WERI-Rb-1 (cell line): Measurements from ENCODE around the gene ZNF148.
A peak's percentile ranks its signal among the peaks of the same experiment; 100 is the strongest.

Experiments used
- DNase-seq: peaks from one replicate; pipeline ENCODE4 v3.0.0-alpha.2; 2020
- H3K27ac ChIP-seq: fragments of 250-450 bp; sonication (Bioruptor Pico); 2 replicates; pipeline ENCODE4 v1.5.1; 2020; ENCODE audit warnings: mild to moderate bottlenecking, moderate library complexity
- H3K27me3 ChIP-seq: fragments of 250-450 bp; sonication (Bioruptor Pico); 2 replicates; pipeline ENCODE4 v1.5.1; 2021; ENCODE audit warnings: mild to moderate bottlenecking, low read depth, moderate library complexity; ENCODE audit not compliant: insufficient read depth, severe bottlenecking
- H3K36me3 ChIP-seq: fragments of 250-450 bp; sonication (Bioruptor Pico); 2 replicates; pipeline ENCODE4 v1.5.1; 2020; ENCODE audit warnings: mild to moderate bottlenecking, moderate library complexity
- H3K4me3 ChIP-seq: 2 replicates; pipeline ENCODE4 v1.5.1; 2011; ENCODE audit warnings: low read depth, mild to moderate bottlenecking, control low read depth, low read length
- H3K9me3 ChIP-seq: fragments of 250-450 bp; sonication (Bioruptor Pico); 2 replicates; pipeline ENCODE4 v1.5.1; 2021; ENCODE audit warnings: mild to moderate bottlenecking, moderate library complexity; ENCODE audit not compliant: severe bottlenecking
- CTCF ChIP-seq: IDR thresholded peaks from 2 replicates; pipeline ENCODE4 v1.5.1; 2011; ENCODE audit warnings: low read depth, mild to moderate bottlenecking, control low read depth, inconsistent platforms, low read length

ZNF148 gene

GRCh38 chr3:125179143-125179883 lies 195.8 kb downstream of the ZNF148 start:
- no peak overlapping the region for H3K4me3 ChIP-seq
- no peak for TF ChIP-seq CTCF
- no peaks in the 10 kb centered on the region for H3K27me3 ChIP-seq
- peaks cover 4% of the 10 kb centered on the region; the same call in 1 of the 2 replicates for H3K36me3 ChIP-seq
- no peaks in the 10 kb centered on the region for H3K9me3 ChIP-seq
- H3K27ac ChIP-seq, result peak overlapping the region; percentile 34
- no peak for DNase-seq

- Histone ChIP-seq H3K4me3 (no peak overlapping the region), H3K27me3 (no peaks in the 10 kb centered on the region), H3K27ac (peak overlapping the region; percentile 29; the same call in 1 of the 2 replicates), H3K9me3 (no peaks in the 10 kb centered on the region), H3K36me3 (no peaks in the 10 kb centered on the region)
- DNase-seq, result peak; percentile 74
- TF ChIP-seq CTCF, result no peak
Observed at GRCh38 chr3:125177746-125178145, 197.4 kb downstream of the ZNF148 start.
